LNCaP clone FGC (cell line): ENCODE data around the gene TRPT1.

ENCODE experiments used
- DNase-seq: peaks from one replicate; pipeline ENCODE4 v3.0.0-alpha.2; 2011; ENCODE audit warnings: low read depth
- H3K4me3 ChIP-seq: 2 replicates; pipeline ENCODE4 v1.5.1; 2011; ENCODE audit warnings: mild to moderate bottlenecking, low read depth, low read length, control low read depth
- TF ChIP-seq, protein P1 (sequence below): IDR thresholded peaks from 2 replicates; pipeline ENCODE4 v1.5.1; 2012; ENCODE audit warnings: mild to moderate bottlenecking; ENCODE audit not compliant: control insufficient read depth, insufficient read depth; ENCODE audit errors: extremely low read depth

The TRPT1 gene

DNA sequence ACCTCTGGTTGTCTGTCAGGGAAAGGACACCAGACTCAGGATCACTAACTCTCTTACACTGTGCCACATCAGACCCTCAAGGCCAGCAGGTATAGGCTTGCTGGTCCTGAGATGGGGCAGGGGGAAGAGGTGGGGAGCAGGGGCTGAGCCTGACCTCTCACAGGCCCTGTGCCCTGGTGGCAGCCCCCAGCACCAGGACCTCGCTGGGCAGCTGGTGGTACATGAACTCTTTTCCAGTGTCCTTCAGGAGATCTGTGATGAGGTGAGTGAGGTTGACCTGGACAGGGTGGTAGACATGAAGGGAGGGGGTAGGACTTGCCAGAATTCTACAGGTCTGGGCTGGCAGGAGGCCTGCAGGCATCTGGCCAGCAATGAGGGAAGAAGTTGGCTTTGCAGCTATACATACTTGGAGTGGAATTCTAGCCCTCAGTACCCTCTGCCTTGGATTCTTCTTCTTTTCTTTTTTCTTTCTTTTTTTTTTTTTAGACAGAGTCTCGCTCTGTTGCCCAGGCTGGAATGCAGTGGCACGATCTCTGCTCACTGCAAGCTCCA lies 1.5 kb upstream of the TRPT1 start:
- TF ChIP-seq, protein P1, sequence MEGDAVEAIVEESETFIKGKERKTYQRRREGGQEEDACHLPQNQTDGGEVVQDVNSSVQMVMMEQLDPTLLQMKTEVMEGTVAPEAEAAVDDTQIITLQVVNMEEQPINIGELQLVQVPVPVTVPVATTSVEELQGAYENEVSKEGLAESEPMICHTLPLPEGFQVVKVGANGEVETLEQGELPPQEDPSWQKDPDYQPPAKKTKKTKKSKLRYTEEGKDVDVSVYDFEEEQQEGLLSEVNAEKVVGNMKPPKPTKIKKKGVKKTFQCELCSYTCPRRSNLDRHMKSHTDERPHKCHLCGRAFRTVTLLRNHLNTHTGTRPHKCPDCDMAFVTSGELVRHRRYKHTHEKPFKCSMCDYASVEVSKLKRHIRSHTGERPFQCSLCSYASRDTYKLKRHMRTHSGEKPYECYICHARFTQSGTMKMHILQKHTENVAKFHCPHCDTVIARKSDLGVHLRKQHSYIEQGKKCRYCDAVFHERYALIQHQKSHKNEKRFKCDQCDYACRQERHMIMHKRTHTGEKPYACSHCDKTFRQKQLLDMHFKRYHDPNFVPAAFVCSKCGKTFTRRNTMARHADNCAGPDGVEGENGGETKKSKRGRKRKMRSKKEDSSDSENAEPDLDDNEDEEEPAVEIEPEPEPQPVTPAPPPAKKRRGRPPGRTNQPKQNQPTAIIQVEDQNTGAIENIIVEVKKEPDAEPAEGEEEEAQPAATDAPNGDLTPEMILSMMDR = no peak
- peak overlapping the region; percentile 87 for H3K4me3 ChIP-seq
- no peak for DNase-seq

DNA sequence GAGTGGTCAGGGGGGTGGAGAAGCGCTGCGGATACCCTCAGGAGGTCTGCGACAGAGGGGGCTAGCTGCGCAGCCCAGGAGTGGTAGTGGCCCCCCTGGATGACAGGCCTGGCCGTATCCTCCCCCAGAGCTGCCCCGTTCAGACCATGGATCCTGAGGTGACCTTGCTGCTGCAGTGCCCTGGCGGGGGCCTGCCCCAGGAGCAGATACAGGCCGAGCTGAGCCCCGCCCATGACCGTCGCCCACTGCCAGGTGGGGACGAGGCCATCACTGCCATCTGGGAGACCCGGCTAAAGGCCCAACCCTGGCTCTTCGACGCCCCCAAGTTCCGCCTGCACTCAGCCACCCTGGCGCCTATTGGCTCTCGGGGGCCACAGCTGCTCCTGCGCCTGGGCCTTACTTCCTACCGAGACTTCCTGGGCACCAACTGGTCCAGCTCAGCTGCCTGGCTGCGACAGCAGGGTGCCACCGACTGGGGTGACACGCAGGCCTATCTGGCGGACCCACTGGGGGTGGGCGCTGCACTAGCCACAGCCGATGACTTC lies 593 bp upstream of the TRPT1 start:
- TF ChIP-seq, protein P1 = no peak
- no peak for DNase-seq
- H3K4me3 ChIP-seq = peak overlapping the region; percentile 87

DNA sequence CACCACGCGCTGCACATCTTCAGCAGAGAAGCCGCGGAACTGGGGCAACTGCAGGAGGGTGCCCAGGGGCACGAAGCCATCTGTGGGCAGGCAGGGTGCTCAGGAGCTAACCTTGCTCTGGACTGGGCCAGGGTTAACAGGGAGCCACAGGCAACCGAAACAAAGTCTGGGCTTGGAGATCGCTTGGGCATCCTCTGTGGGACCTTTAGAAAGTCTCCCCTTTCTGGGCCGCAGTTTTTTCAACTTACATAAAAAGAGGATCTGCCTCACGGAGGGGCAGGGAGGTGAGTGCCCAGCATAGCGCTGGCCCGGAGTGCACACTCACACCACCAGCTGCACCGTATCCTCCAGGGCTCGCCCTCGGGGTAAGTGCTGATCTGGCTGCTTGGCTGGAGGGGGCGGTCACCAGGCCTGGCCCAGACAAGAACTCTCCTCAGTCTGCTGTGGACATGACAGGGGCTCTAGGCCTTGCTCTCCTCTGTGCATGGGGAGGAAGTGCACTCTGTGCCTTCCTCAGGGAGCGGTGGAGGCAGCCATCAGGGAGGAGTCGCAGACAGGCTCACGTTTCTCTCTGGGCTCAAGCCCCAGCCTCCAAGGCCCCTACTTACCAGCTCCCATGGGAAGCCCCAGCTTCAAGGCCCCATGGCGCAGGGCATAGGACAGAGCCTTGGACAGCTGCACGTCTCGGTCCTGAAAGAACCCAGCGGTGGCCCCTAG lies 937 bp downstream of the TRPT1 start:
- TF ChIP-seq, protein P1 = no peak
- no peak for DNase-seq

DNA sequence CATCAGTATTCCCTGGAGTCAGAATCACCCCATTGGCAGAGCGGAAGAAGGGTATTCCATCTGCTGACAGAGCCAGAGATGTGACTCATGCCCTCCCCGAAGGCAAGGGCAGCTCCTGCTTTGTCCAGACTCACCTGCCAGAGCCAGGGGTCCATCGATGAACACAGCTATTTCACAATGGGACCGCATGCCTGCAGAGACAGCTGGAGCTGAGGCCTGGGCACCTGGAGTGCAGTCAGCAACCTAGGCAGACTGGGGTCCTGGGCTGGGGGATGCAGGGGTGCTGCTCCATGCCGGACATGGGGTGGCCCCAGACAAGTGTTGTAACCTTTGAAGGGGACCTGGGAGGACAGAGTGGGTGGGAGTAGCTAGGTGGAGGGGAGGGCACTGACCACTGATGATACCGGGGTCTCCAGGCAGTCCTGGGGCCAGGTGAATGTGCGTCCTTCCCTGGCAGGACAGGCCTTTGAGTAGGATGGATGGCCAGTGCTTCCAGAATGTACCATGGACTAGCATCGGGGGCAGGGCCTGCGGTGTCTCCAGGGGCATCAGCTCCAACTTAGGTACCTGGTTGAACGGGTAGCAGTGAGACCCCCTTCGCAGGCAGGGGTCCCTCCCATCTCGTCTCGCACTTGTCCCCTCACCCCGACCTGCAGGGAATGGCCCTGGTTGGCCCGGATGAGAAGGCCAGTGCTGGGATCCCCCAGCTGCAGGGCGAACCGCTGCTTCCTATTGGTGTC lies 1.7 kb downstream of the TRPT1 start:
- no peak overlapping the region for H3K4me3 ChIP-seq
- no peak for DNase-seq
- TF ChIP-seq, protein P1 = no peak

More for the DNA sequence above, 937 bp downstream of the TRPT1 start:
- H3K4me3 ChIP-seq = peak overlapping the region; percentile 87

DNA sequence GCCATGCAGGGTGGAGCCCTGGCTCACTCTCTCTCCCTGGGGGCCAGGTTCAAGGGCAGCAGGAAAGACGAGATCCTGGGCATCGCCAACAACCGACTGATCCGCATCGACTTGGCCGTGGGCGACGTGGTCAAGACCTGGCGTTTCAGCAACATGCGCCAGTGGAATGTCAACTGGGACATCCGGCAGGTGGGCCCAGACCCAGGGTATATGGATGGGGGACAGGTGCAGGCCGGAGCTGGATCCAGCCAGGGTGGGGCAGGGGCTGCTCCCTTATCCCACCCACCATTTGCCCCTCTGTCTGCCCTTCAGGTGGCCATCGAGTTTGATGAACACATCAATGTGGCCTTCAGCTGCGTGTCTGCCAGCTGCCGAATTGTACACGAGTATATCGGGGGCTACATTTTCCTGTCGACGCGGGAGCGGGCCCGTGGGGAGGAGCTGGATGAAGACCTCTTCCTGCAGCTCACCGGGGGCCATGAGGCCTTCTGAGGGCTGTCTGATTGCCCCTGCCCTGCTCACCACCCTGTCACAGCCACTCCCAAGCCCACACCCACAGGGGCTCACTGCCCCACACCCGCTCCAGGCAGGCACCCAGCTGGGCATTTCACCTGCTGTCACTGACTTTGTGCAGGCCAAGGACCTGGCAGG lies 2.9 kb downstream of the TRPT1 start:
- TF ChIP-seq, protein P1 = no peak
- no peak overlapping the region for H3K4me3 ChIP-seq
- no peak for DNase-seq

GRCh38 chr11:64222651-64223000 lies 3.4 kb downstream of the TRPT1 start:
- H3K4me3 ChIP-seq = no peak overlapping the region
- DNase-seq = no peak
- TF ChIP-seq, protein P1 = no peak
